ENCODE data around the gene MRPL11. TPM values are rescaled to one million over a fixed set of nuclear protein-coding genes. Genes with fewer than 3 reads are reported as not detected.

Gene MRPL11
- total and polyA plus RNA-seq, 2 of the 13 experiments (the other 11 are each of a cell fraction or from before 2014, with no cell fraction given), result 72.9 to 176 TPM

GRCh38 chr11:66480117-66480938 is 41.7 kb upstream of the MRPL11 start, which contains the start of gene DPP3 (continued):
- TF ChIP-seq AHDC1 (CRISPR knock-in tag; IDR thresholded peaks at IDR 0.05; ENCODE audit: borderline replicate concordance) (no peak), ZNF281 (CRISPR knock-in tag; IDR thresholded peaks at IDR 0.05; ENCODE audit: borderline replicate concordance) (peak; percentile 65), HHEX (CRISPR knock-in tag; IDR thresholded peaks at IDR 0.05) (no peak), HOXA9 (CRISPR knock-in tag; IDR thresholded peaks at IDR 0.05; ENCODE audit: borderline replicate concordance) (no peak; the same call in 1 of the 2 replicates), MYNN (CRISPR knock-in tag; IDR thresholded peaks at IDR 0.05; ENCODE audit: low read depth) (no peak; the same call in 1 of the 2 replicates), ZFP1 (CRISPR knock-in tag; IDR thresholded peaks at IDR 0.05) (no peak), ZMAT3 (CRISPR knock-in tag; conservative IDR thresholded peaks at IDR 0.05) (peak; percentile 69; the same call in 1 of the 2 replicates), ETS1 (CRISPR knock-in tag; IDR thresholded peaks at IDR 0.05) (no peak), ZNF501 (CRISPR knock-in tag; IDR thresholded peaks at IDR 0.05) (peak; percentile 86), NFE2L2 (IDR thresholded peaks at IDR 0.05; ENCODE audit: low read length) (no peak), KLF12 (CRISPR knock-in tag; IDR thresholded peaks at IDR 0.05; ENCODE audit: borderline replicate concordance) (no peak), ZNF777 (CRISPR knock-in tag; IDR thresholded peaks at IDR 0.05) (no peak), CENPT (CRISPR knock-in tag; IDR thresholded peaks at IDR 0.05; ENCODE audit: low read depth) (no peak), GPBP1L1 (CRISPR knock-in tag; IDR thresholded peaks at IDR 0.05) (no peak), RBFOX2 (IDR thresholded peaks at IDR 0.05; ENCODE audit: low read depth, low read length) (peak; percentile 94)

Measured in HepG2 (cell line).